KBM-7 (cell line): ENCODE results near the gene SNTG2.
A peak's percentile ranks its signal among the peaks of the same experiment; 100 is the strongest.

Experiments used
- DNase-seq: peaks from one replicate; pipeline ENCODE4 v3.0.0-alpha.2; 2015
- in situ Hi-C: fragments of 300-500 bp; cut with MboI; formaldehyde crosslinking; loops from 2 replicates; pipeline ENCODE4 v1.14.3; 2020; ENCODE audit warnings: low sequenced_read_pairs, low pct_unique_long_range_greater_than_20kb, mixed read lengths

SNTG2 gene

DNA sequence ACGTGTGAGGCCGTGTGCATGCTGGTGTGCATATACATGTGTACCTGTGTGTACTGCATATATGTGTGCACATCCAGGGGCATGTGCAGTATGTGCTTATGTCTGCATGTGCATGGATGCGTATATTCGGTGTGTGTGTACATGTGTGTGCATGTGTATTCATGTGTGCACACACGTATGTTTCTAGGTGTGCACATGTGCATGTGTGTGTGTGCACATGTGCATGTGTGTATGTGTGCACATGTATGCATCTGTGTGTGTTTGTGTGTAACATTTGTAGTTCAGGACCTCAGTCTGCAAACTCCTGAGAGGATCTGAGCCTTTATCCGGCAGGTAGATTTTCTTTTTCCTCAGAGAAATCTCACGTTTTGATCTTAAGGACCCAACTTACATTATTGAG lies 201.7 kb downstream of the SNTG2 start:
- DNase-seq = no peak
- in situ Hi-C loops = no loop called here

DNA sequence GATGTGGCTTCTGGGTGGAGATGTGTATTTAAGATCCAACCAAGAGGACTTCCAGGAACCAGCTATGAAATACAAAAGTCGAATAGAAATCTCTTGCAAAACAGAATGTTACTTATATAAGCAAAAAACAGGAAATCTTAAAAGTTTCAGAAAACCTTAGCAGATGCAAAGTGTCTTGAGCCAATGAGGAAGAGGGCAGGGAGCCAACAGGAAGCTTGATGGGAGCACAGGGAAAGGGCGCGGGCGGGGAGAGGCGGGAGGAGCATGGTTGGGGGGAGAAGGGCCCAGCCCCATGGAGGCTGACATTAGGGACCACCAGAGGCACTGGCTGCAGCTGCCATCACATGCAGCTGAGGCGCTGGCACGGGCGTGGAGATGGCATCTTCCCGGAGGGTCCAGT lies 203.3 kb downstream of the SNTG2 start:
- DNase-seq = no peak
- in situ Hi-C loops = no loop called here

DNA sequence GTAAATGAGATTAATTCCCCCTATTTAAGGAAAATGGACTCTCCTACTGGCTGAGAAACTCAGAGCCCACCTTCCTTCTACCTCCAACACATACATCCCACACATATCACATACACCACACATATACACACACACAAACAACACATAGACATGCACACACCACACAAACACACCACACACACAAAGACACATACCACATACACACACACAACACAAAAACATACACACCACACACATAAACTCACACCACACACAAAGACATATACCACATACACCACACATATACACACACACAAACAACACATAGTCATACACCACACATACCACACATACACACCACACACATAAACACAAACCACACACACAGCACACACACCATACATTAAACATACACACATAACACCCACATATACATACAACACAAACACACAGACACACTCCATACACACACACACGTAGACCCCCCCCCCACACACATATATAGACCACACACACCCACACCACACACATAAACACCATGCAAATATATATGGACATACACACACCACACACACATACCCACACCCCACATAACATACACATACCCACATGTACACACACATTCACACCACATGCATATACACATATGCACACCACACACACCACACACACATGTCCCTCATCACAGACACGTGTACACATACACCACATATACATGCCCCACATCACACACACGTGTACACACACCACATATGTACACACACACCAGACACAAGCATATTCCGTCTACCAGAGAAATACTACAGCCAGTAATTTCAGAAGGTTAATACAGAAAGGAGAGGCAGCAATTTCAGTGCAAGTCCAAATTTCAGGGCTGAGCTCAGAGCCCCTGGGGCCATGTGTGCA lies 204.3 kb downstream of the SNTG2 start:
- DNase-seq = no peak
- in situ Hi-C loops = no loop called here

DNA sequence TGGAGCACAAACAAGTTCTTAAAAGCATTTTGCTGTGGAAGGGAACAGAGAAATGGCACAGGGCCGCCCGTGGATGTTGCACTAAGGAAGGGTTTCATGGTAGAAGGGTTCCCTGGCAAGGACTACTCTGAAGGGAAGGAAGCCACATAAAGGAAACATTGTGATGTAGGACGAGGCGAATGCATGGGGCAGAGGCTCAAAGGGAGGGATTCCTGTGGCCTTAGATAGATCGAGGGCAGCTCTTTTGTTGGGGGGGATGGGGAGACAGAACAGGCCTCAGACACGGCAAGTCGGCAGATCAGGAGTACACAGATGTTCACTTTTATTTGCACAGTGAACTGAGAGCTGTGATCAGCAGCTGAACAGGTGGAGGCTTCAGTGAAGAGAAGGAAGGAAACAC lies 205.4 kb downstream of the SNTG2 start:
- in situ Hi-C loops = no loop called here
- DNase-seq = no peak

DNA sequence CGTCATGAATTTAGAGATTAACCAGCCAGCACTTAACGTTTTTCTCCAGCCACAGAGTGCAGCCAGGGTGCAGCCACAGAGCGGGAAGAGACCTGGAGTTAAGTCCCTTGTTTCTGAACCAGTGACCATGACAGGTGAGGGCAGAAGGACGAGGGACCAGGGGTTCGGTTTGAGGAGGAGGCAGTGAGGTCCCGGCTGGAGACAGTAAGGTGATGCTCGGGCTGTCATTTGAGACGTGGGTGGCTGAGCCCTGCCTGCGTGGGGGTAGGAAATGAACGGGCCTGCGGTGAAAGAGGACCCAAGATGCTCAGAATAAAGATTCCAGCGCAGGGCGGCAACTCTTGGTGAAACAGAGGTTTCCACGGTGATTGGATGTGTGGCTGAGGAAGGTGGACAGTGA lies 205.9 kb downstream of the SNTG2 start:
- no peak for DNase-seq
- in situ Hi-C loops = no loop called here

DNA sequence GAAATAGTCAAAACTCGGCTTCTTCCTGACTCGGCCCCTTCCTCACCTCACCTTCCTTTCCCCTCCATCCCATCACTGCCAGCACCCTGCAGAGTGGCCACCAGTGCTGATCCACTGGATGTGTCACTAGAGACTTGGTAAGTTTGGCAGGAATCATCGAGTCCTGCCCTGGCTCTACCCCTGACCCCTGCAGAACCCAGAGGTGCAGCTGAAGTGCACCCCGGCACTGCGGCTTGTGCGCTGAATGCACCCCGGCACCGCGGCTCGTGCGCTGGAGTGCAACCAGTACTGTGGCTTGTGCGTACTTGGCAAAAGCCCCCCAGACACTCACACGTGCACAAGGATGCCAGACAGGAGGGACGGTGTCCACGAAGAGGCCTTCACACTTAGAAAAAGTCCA lies 206.5 kb downstream of the SNTG2 start:
- no peak for DNase-seq
- in situ Hi-C loops = no loop called here

DNA sequence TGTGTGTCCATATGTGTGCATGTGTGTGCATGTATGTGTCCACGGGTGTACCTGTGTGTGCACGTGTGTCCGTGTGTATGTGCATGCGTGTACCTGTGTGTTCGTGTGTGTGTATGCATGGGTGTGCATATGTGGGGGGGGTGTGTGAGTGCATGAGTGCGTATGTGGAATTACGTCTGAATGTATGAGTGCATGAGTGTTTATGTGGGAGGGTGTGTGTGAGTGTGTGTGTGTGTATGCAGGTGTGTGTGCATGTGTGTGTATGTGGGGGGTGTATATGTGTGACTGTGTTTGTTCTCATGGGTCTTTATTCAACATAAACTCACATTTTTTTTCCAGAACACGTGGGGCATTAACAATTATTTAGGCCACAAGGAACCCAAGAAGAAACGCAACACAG lies 208.4 kb downstream of the SNTG2 start:
- in situ Hi-C loops = no loop called here
- no peak for DNase-seq

DNA sequence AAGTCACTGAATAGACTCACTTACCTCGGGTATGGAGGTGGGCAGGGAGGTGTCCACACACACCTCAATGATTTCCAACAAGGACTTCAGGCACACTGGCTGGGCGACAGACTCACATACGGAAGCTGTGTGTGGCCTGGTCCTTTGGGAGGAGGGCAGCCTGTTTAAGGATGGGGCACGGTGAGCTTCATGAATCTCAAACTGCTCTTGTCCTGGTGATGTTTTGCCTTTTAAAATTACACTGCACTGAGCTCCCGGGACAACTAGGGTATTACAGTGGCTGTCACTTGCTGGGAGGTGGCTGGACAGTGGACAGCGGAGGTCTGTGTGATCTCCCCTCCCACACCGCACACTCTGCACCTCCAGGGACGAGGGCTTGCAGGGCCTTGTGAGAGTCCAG lies 211.6 kb downstream of the SNTG2 start:
- in situ Hi-C loops = no loop called here
- DNase-seq = no peak

DNA sequence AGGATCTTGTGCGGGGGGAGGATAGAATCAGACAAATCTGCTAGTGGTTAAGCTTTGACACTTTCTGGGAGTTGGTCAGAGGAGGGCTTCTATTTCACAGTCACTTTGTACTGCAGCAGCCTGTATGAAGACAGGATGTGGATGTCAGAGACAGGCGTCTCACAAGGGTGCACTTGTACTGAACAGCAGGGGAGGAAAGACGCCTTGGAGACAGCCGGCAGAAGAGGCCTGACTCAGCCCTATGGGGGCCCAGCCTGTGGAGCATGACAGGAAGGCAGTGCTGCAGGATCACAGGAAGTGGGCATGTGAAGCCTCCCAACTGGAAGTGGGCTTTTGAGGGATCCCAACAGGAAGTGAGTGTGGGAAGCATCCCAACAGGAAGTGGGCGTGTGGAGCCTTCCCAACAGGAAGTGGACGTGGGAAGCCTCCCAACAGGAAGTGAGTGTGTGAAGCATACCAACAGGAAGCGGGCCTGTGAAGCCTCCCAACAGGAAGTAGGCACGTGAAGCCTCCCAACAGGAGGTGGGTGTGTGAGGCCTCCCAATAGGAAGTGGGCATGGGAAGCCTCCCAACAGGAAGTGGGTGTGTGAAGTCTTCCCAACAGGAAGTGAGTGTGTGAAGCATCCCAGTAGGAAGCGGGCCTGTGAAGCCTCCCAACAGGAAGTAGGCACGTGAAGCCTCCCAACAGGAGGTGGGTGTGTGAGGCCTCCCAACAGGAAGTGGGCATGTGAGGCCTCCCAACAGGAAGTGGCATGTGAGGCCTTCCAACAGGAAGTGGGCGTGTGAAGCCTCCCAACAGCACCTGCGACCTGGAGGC lies 212.3 kb downstream of the SNTG2 start:
- peak; percentile 5 for DNase-seq
- in situ Hi-C loops = no loop called here

DNA sequence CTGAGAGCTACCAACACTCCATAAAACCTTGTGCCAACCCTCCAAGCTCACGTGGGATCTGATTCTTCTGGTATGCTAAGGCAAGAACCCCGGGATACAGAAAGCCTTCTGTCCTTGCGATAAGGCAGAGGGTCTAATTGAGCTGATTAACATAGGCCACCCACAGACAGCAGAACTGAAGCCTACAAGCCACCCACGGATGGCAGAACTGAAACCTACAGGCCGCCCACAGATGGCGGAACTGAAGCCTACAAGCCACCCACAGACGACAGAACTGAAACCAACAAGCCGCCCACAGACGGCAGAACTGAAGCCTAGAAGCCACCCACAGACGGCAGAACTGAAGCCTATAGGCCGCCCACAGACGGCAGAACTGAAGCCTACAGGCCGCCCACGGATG lies 216.3 kb downstream of the SNTG2 start:
- no peak for DNase-seq
- in situ Hi-C loops = no loop called here

DNA sequence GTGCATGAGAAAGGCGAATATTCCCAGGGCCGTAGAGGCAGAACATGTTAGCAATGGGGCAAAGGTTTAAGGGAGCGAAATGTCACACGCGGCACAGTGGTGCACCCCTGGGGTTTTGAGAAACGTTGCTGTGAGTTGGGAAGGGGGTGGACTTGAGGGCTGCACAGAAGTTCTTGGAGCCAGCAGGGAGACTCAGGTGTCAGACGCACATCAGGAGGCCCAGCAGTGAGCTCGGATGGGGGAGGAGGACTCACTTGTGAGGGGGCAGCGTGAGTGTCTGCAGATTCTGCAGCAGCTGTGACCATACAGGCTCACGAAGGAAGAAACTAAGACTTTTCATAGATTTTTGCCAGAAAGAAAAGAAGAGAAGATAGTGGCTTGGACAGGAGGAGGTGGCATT lies 218.2 kb downstream of the SNTG2 start:
- no peak for DNase-seq
- in situ Hi-C loops = no loop called here

DNA sequence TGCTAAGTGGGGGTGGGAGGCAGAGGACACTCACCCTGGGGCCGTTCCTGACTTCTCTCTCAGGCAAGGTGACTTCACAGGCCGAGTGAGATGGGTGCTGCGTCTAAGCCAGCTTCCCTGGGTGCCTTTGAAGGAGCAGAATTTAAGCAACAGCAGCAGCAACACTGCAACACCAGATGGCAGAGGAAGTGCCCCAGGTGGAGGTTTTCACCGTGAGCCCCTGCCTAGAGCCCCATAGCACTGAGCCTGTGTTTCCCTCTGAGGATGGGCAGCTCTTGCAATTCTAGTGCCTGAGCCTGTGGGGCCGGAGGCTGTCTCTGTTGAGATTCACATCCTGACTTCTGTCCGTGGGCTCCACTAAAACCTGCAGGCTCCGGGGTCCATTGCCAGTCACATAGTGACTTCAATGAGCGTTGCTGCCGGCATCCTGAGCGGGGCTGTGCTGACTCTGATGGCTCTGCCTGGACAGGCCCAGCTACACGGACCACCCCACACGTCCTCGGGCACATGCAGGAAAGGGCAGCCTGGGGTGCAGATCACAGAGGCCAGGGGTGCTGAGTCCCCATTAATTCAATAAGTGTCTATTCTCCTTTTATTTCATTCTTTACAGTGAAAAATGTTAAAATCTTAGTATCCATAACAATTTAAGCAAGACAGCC lies 218.8 kb downstream of the SNTG2 start:
- in situ Hi-C loops = no loop called here
- no peak for DNase-seq

DNA sequence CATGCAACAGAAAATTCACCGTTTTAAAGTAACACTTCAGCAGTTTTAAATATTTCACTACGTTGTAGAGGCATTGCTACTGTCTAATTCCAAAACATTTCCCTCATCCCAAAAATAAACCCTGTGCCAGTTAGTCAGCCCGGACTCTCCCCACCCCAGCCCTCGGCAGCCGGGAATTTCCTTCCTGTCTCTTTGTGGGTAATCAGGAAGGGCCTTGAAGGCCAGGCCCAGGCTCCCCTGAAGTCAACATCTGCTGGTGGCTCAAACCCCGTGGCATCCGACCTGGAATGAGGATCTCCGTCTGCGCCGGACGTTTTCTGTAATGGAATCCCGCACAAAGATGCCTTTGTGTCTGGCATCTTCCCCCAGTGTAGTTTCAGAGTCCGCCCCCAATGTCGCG lies 219.6 kb downstream of the SNTG2 start:
- no peak for DNase-seq
- in situ Hi-C loops = no loop called here

DNA sequence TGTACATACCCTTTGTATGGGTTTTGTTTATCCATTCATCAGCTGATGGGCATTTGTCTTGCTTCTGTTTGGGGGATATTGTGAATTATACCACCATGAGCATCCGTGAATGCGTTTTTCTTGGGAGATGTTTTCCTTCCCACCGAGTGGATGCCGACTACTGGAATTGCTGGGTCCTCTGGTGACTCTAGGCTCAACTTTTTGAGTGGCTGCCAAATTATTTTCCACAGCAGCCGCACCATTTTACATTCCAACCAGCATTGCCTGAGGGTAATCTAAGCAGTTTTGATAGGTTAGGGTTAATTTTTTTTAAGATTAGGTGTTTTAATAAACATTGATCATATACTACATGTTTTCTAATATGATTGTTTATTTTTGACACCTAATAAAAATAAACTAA lies 220.1 kb downstream of the SNTG2 start:
- DNase-seq = no peak
- in situ Hi-C loops = no loop called here

DNA sequence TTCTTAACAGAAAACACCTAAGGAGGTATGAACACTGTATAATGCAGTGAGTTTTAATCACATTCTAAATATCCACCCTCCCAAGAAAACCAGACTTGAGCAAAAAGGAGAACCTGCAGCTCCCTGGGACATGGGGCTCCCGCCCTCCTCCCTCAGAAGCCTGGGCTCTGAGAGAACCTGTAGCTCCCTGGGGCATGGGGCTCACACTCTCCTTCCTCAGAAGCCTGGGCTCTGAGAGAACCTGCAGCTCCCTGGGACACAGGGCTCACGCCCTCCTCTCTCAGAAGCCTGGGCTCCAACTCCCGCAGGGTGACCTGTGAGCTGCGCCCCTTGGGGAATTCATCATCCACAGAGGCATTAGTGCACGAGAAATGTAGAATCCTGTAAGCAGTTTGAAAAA lies 222.9 kb downstream of the SNTG2 start:
- DNase-seq = no peak
- in situ Hi-C loops = no loop called here

DNA sequence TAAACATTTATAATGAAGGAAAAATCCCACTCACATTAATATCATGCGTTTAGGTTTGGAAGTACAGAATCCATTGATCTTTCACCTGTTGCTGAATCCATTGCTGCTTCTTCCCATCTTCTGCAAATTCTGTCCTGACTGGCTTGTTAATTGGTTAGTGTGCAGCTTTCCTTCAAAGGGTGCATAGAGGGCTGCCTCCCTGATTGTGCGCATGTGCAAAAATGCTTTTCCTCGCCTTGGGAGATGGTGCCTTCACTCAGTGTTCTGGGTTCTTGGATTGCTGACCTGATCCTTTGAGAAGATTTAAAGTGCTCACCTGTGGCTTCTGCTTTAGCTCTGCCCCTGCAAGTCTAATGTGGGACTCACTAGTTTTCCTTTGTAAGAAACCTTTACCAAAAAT lies 231.2 kb downstream of the SNTG2 start:
- no peak for DNase-seq
- in situ Hi-C loops = no loop called here

DNA sequence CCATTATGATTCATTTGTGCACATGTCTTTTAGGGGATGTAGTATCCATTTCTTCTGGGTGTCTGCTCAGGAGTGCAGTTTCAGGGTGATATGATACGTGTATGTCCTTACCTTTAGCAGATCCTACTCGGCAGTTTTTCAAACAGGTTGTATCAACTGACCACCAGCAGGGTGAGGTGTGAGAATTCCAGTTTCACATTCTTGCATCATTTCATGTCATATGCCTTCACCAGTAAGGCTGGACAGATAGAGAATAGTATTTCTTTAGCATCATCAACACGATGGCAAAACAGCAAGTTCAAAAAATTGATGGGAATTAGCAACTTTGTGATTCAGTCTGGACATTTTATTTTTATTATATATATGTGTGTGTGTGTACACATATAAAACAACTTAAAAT lies 232.7 kb downstream of the SNTG2 start:
- in situ Hi-C loops = no loop called here
- no peak for DNase-seq

DNA sequence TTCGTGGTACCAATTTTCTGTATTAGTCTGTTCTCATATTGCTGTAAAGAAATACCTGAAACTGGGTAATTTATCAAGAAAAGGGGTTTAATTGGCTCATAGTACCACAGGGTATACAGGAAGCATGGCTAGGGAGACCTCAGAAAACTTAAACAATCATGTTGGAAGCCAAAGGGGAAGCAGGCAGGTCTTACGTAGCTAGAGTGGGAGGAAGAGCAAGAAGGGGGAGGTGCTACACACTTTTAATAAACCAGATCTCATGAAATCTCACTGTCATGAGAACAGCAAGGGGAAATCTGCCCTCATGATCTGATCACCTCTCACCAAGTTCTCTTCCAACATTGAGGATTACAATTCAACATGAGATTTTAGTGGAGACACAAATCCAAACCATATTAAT lies 235.8 kb downstream of the SNTG2 start:
- no peak for DNase-seq
- in situ Hi-C loops = no loop called here

DNA sequence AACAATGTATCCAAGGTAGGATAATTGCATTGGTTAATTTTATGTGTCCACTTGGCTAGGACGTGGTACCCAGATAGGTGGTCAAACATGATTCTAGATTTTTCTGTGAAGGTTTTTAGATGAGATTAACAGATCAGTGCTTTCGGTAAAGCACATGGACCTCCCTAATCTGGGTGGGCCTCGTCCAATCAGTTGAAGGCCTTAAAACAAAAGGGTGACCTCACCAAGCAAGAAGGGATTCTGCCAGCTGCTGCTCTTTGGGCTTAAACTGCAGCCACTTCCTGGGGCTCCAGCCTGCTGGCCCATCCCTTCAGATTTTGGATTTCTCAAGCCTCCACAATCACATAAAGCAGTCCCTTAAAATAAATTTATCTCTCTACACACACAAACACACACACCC lies 236.5 kb downstream of the SNTG2 start:
- DNase-seq = no peak
- in situ Hi-C loops = no loop called here

DNA sequence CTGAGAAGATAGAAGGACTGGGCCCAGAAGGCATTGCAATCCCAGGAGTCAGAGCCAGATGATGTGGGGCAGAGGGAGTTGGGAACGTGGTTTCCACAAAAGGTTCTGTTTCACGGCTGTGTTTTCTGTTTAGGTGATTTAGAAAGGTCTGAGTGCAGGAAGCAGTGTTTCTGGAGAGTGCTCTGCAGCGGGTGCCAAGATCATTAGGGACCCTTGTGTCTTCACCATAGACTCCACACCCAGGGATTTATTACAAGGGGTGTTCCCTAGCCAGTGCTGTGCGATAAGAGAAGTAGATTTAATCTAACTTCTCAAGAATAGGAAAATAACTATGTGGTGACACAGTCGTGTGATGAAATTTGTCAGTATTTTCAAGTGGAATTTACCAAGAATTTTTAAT lies 241.5 kb downstream of the SNTG2 start:
- DNase-seq = no peak
- in situ Hi-C loops = no loop called here
